Loucy (cell line): ENCODE results near the gene B4GALT3.

Experiments used
- EZH2phosphoT487 ChIP-seq: fragments of 200-600 bp; IDR thresholded peaks from 2 replicates; pipeline ENCODE4 v1.6.1; 2018; ENCODE audit warnings: antibody characterized with exemption, mild to moderate bottlenecking, moderate library complexity, borderline replicate concordance
- TF ChIP-seq, protein P1 (sequence below): fragments of 200-600 bp; sonication (generic); conservative IDR thresholded peaks from 2 replicates; pipeline ENCODE4 v1.5.1; 2014; ENCODE audit warnings: mild to moderate bottlenecking, antibody characterized with exemption, low read length

DNA sequence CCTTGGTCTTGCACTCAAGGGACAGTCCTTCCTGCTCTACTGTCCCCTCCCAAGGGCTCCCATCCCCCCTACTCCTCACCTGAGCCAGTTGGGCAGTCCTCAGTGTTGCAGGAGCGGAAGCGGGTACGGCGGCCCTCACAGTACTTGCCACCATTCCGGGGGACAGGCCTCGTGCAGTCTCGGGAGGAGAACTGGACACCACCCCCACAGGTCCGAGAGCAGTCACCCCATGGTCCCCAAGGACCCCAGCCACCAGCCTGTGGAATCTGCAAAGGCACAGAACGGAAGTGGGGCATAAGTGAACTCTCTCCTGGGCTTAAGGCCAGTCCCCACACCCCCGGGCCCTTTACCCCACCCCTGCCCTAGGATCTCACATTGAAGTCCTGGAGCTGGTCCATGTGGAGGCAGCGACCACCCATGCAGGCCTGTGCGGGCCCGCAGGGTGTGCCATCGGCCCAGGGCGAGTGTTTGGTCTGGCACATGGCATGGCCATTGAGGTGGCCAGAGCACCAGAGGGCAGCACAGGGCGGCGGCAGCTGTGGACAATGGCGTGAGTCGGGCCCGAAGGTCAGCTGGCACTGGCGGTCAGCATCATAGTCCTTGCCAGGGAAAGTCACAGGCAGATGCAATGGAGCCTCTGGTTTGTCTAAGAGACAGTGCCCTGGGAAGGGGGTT is 16.4 kb upstream of the B4GALT3 start:
- TF ChIP-seq, protein P1, sequence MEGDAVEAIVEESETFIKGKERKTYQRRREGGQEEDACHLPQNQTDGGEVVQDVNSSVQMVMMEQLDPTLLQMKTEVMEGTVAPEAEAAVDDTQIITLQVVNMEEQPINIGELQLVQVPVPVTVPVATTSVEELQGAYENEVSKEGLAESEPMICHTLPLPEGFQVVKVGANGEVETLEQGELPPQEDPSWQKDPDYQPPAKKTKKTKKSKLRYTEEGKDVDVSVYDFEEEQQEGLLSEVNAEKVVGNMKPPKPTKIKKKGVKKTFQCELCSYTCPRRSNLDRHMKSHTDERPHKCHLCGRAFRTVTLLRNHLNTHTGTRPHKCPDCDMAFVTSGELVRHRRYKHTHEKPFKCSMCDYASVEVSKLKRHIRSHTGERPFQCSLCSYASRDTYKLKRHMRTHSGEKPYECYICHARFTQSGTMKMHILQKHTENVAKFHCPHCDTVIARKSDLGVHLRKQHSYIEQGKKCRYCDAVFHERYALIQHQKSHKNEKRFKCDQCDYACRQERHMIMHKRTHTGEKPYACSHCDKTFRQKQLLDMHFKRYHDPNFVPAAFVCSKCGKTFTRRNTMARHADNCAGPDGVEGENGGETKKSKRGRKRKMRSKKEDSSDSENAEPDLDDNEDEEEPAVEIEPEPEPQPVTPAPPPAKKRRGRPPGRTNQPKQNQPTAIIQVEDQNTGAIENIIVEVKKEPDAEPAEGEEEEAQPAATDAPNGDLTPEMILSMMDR = no peak
- TF ChIP-seq EZH2phosphoT487 = no peak
